H1 (cell line): ENCODE measurements around the gene MRPL54. TPM values are rescaled to one million over a fixed set of nuclear protein-coding genes. Genes with fewer than 3 reads are reported as not detected.

Experiments used
- CTCF ChIA-PET: fragments of 300-600 bp; sonication (Branson Sonifier 250); formaldehyde crosslinking; loops from one replicate; lab custom pipeline; 2021; ENCODE audit not compliant: partially characterized antibody; lab: Charles Lee
- POLR2A ChIA-PET: fragments of 300-600 bp; sonication (Branson Sonifier 250); formaldehyde crosslinking; loops from one replicate; lab custom pipeline; 2021; ENCODE audit warnings: inconsistent platforms; ENCODE audit not compliant: partially characterized antibody; lab: Charles Lee
- DNase-seq, 2 experiments: peaks; one replicate each; pipeline versions ENCODE4 v3.0.0 to v3.0.0-alpha.2; 2010 to 2022; ENCODE audit warnings: low spot score in 2 of 2, low read depth in 1 of 2, mixed read lengths in 1 of 2
- FAIRE-seq: peaks from 2 replicates; lab custom pipeline; 2011; peaks lifted over from hg19 to GRCh38; lab: Jason Lieb, UNC
- H2AFZ ChIP-seq: 2 replicates; pipeline ENCODE4 v1.8.1; 2012; ENCODE audit warnings: low read length, inconsistent platforms
- H2AK5ac ChIP-seq: 2 replicates; pipeline ENCODE4 v1.6.1; 2013; ENCODE audit warnings: low read depth, low read length
- H2BK120ac ChIP-seq: replicated peaks from 2 replicates; pipeline ENCODE3; 2013; ENCODE audit warnings: low read depth, low read length, inconsistent platforms
- H2BK12ac ChIP-seq: 2 replicates; pipeline ENCODE4 v1.6.1; 2013; ENCODE audit warnings: low read depth, low read length
- H2BK15ac ChIP-seq: 2 replicates; pipeline ENCODE4 v1.6.1; 2013; ENCODE audit warnings: low read length
- H2BK20ac ChIP-seq: 2 replicates; pipeline ENCODE4 v1.6.1; 2013; ENCODE audit warnings: low read length
- H2BK5ac ChIP-seq: 2 replicates; pipeline ENCODE4 v1.6.1; 2013; ENCODE audit warnings: low read depth, low read length
- H3K14ac ChIP-seq: 2 replicates; pipeline ENCODE4 v1.6.1; 2013; ENCODE audit warnings: inconsistent platforms; ENCODE audit not compliant: insufficient read length
- H3K18ac ChIP-seq: 2 replicates; pipeline ENCODE4 v1.6.1; 2013; ENCODE audit warnings: low read length; ENCODE audit errors: extremely low read depth
- H3K23ac ChIP-seq: 2 replicates; pipeline ENCODE4 v1.6.1; 2013; ENCODE audit warnings: inconsistent platforms; ENCODE audit not compliant: insufficient read length
- H3K23me2 ChIP-seq: 2 replicates; pipeline ENCODE4 v1.6.1; 2013; ENCODE audit warnings: low read depth, low read length
- H3K27ac ChIP-seq: 2 replicates; pipeline ENCODE4 v1.6.1; 2011; ENCODE audit warnings: low read depth, low read length, inconsistent platforms
- H3K27me3 ChIP-seq, 4 experiments: replicated peaks in 1 of 4; 1 replicate in 1 of 4; 2 replicates in 3 of 4; pipeline versions ENCODE4 v1.6.1 to v1.8.1; 2011 to 2013; ENCODE audit warnings: low read length in 3 of 4, mild to moderate bottlenecking in 3 of 4, inconsistent platforms in 2 of 4, mixed read lengths in 2 of 4, moderate library complexity in 1 of 4; ENCODE audit not compliant: control insufficient read depth in 3 of 4, insufficient read depth in 3 of 4; ENCODE audit errors: extremely low read depth in 1 of 4
- H3K36me3 ChIP-seq, 4 experiments: 2 replicates each; pipeline versions ENCODE4 v1.6.1 to v1.8.1; 2011 to 2013; ENCODE audit warnings: mild to moderate bottlenecking in 4 of 4, low read length in 3 of 4, moderate library complexity in 2 of 4, control low read depth in 1 of 4, inconsistent platforms in 1 of 4; ENCODE audit not compliant: insufficient read depth in 4 of 4, control insufficient read depth in 2 of 4
- H3K4ac ChIP-seq: replicated peaks from 2 replicates; pipeline ENCODE3; 2013; ENCODE audit warnings: low read length, low read depth, mixed read lengths, inconsistent platforms; ENCODE audit not compliant: insufficient read length
- H3K4me1 ChIP-seq, 4 experiments: replicated peaks in 1 of 4; 1 replicate in 1 of 4; 2 replicates in 3 of 4; pipeline versions ENCODE4 v1.6.1 to v1.8.1; 2011 to 2013; ENCODE audit warnings: low read length in 3 of 4, inconsistent platforms in 2 of 4, mixed read lengths in 1 of 4; ENCODE audit not compliant: insufficient read depth in 4 of 4, control insufficient read depth in 3 of 4
- H3K4me2 ChIP-seq, 2 experiments: 2 replicates each; pipeline versions ENCODE4 v1.6.1 to v1.8.1; 2011 to 2013; ENCODE audit warnings: low read depth in 2 of 2, low read length in 2 of 2, control low read depth in 1 of 2, inconsistent platforms in 1 of 2, mild to moderate bottlenecking in 1 of 2; ENCODE audit not compliant: insufficient read depth in 1 of 2
- H3K4me3 ChIP-seq, 4 experiments: fragments of 200-600, 300-600 bp in 1 of 4; sonication (generic), shearing (Covaris generic), sonication (Bioruptor Twin) in 1 of 4; 2 replicates each; pipeline versions ENCODE4 v1.5.1 to v1.8.1; 2011 to 2016; ENCODE audit warnings: low read length in 4 of 4, low read depth in 3 of 4, control low read depth in 2 of 4, inconsistent platforms in 2 of 4, mild to moderate bottlenecking in 2 of 4, mixed read lengths in 1 of 4, moderate library complexity in 1 of 4; ENCODE audit not compliant: insufficient read depth in 2 of 4; ENCODE audit errors: extremely low read depth in 1 of 4
- H3K56ac ChIP-seq: replicated peaks from 2 replicates; pipeline ENCODE3; 2013; ENCODE audit warnings: low read depth, mild to moderate bottlenecking, mixed read lengths, low read length, inconsistent platforms; ENCODE audit not compliant: insufficient read length
- H3K79me1 ChIP-seq: 2 replicates; pipeline ENCODE4 v1.6.1; 2013; ENCODE audit warnings: low read depth, low read length, control low read depth
- H3K79me2 ChIP-seq, 2 experiments: 2 replicates each; pipeline versions ENCODE4 v1.6.1 to v1.8.1; 2012 to 2013; ENCODE audit warnings: low read length in 2 of 2, mild to moderate bottlenecking in 2 of 2, inconsistent platforms in 1 of 2; ENCODE audit not compliant: insufficient read depth in 2 of 2, control insufficient read depth in 1 of 2
- H3K9ac ChIP-seq, 4 experiments: replicated peaks in 1 of 4; 1 replicate in 1 of 4; 2 replicates in 3 of 4; pipeline versions ENCODE4 v1.6.1 to v1.8.1; 2011 to 2013; ENCODE audit warnings: low read depth in 3 of 4, low read length in 3 of 4, control low read depth in 2 of 4, mild to moderate bottlenecking in 2 of 4, moderate library complexity in 2 of 4, inconsistent platforms in 1 of 4; ENCODE audit errors: extremely low read depth in 1 of 4
- H3K9me3 ChIP-seq, 2 experiments: 2 replicates each; pipeline versions ENCODE4 v1.6.1 to v1.8.1; 2012 to 2013; ENCODE audit warnings: mild to moderate bottlenecking in 2 of 2, moderate library complexity in 2 of 2, control low read depth in 1 of 2, inconsistent platforms in 1 of 2, low read depth in 1 of 2, low read length in 1 of 2, mixed read lengths in 1 of 2; ENCODE audit not compliant: insufficient read depth in 2 of 2
- H4K20me1 ChIP-seq, 2 experiments: replicated peaks in 1 of 2; 2 replicates each; pipeline versions ENCODE3 to v1.8.1; 2011 to 2013; ENCODE audit warnings: inconsistent platforms in 2 of 2, low read length in 2 of 2, mild to moderate bottlenecking in 1 of 2; ENCODE audit not compliant: insufficient read depth in 2 of 2, control insufficient read depth in 1 of 2
- H4K5ac ChIP-seq: 2 replicates; pipeline ENCODE4 v1.6.1; 2013; ENCODE audit warnings: low read length, low read depth, mixed read lengths, inconsistent platforms; ENCODE audit not compliant: insufficient read length
- H4K8ac ChIP-seq: 2 replicates; pipeline ENCODE4 v1.8.0; 2013; ENCODE audit warnings: mild to moderate bottlenecking, moderate library complexity, low read length, inconsistent platforms; ENCODE audit not compliant: insufficient read depth; ENCODE audit errors: extremely low read depth
- H4K91ac ChIP-seq: replicated peaks from 2 replicates; pipeline ENCODE3; 2013; ENCODE audit warnings: low read length, mixed read lengths, inconsistent platforms; ENCODE audit not compliant: insufficient read length
- ASH2L ChIP-seq: fragments of 200-600, 300-600 bp; sonication (generic); IDR thresholded peaks from one replicate; pipeline ENCODE4 v1.7.1; 2017; ENCODE audit warnings: low read length
- BCL11A ChIP-seq, 2 experiments: IDR thresholded peaks; one replicate each; pipeline ENCODE4 v1.6.1; 2011; ENCODE audit warnings: low read depth in 2 of 2, low read length in 2 of 2, mild to moderate bottlenecking in 2 of 2
- CHD2 ChIP-seq: IDR thresholded peaks from 2 replicates; pipeline ENCODE4 v1.6.1; 2012; ENCODE audit warnings: low read length, improper control_type of control experiment
- FOSL1 ChIP-seq: IDR thresholded peaks from 2 replicates; pipeline ENCODE4 v1.6.1; 2011; ENCODE audit warnings: mild to moderate bottlenecking, low read depth, low read length, moderate library complexity; ENCODE audit not compliant: insufficient read depth
- KDM4A ChIP-seq: IDR thresholded peaks from one replicate; pipeline ENCODE4 v1.7.1; 2012; ENCODE audit warnings: low read depth, mild to moderate bottlenecking, moderate library complexity, low read length, inconsistent platforms; ENCODE audit not compliant: severe bottlenecking
- MAFK ChIP-seq: IDR thresholded peaks from 2 replicates; pipeline ENCODE4 v1.6.1; 2012; ENCODE audit warnings: low read depth, mild to moderate bottlenecking, improper control_type of control experiment, low read length
- RAD21 ChIP-seq, 2 experiments: IDR thresholded peaks in 1 of 2; conservative IDR thresholded peaks in 1 of 2; 2 replicates each; pipeline ENCODE4 v1.6.1; 2011; ENCODE audit warnings: low read depth in 2 of 2, low read length in 2 of 2, improper control_type of control experiment in 1 of 2, inconsistent platforms in 1 of 2, mild to moderate bottlenecking in 1 of 2, moderate library complexity in 1 of 2
- RBBP5 ChIP-seq: IDR thresholded peaks from 2 replicates; pipeline ENCODE4 v1.7.1; 2012; ENCODE audit warnings: low read depth, mild to moderate bottlenecking, inconsistent platforms, low read length, moderate library complexity, borderline replicate concordance
- SAP30 ChIP-seq: fragments of 300-600 bp; sonication (generic); IDR thresholded peaks from 2 replicates; pipeline ENCODE4 v1.7.1; 2012; ENCODE audit warnings: low read length, moderate library complexity, mild to moderate bottlenecking, inconsistent platforms; ENCODE audit not compliant: insufficient read depth, insufficient replicate concordance
- SIX5 ChIP-seq: IDR thresholded peaks from 2 replicates; pipeline ENCODE4 v1.6.1; 2011; ENCODE audit warnings: mild to moderate bottlenecking, low read depth, low read length
- SRF ChIP-seq: IDR thresholded peaks from 2 replicates; pipeline ENCODE4 v1.6.1; 2011; ENCODE audit warnings: mild to moderate bottlenecking, low read depth, low read length, moderate library complexity
- WGBS, 2 experiments: shearing (Covaris generic) in 1 of 2; methylation state at CpG; one replicate each; pipeline versions ENCODE4 v1.1.6 to v1.1.7; 2013 to 2015; ENCODE audit warnings: low lambda C conversion rate in 2 of 2, mixed read lengths in 2 of 2, inconsistent platforms in 1 of 2, low coverage in 1 of 2, missing lambda C conversion rate in 1 of 2; ENCODE audit not compliant: insufficient replicate concordance in 2 of 2, insufficient coverage in 1 of 2, insufficient read length in 1 of 2; ENCODE audit errors: extremely low coverage in 1 of 2, missing lambda C conversion rate in 1 of 2; 5-methylcytosine and 5-hydroxymethylcytosine counted together
- polyA plus RNA-seq, 7 experiments: library from polyadenylated mRNA; depleted of rRNA in 3 of 7; stranded (reverse) in 5 of 7; unstranded in 2 of 7; fragments of >200 nt in 5 of 7; fragments of 200-250 nt in 2 of 7; gene quantifications; 1 replicate in 5 of 7; 2 replicates in 1 of 7; 4 replicates in 1 of 7; pipeline versions ENCODE4 v1.2.1 to v1.2.3, GENCODE V29; 2011 to 2013; ENCODE audit warnings: missing spikeins in 2 of 7, mixed read lengths in 2 of 7
- total RNA-seq: library from RNA; stranded (reverse); fragmentation: NEBNext Ultra II Directional; extraction: Animal tissue kit (Norgen Biotek cat#: 25700); gene quantifications from 2 replicates; pipeline ENCODE4 v1.2.1, GENCODE V29; 2021
- TF ChIP-seq, protein P1 (sequence below): IDR thresholded peaks from 2 replicates; pipeline ENCODE4 v1.6.1; 2012; ENCODE audit warnings: low read length, inconsistent platforms

Gene MRPL54
- total and polyA plus RNA-seq, 2 of the 8 experiments (the other 6 are each of a cell fraction or from before 2014, with no cell fraction given), result 63.8 to 72.8 TPM

- no peak for FAIRE-seq
- H3K27ac ChIP-seq, result no peak overlapping the region
- no peaks in the 10 kb centered on the region for H3K4me1 ChIP-seq
- TF ChIP-seq RBBP5, result no peak
- no peak for TF ChIP-seq CHD2
- no peak for TF ChIP-seq SAP30
- no peak for TF ChIP-seq FOSL1
- TF ChIP-seq SIX5, result no peak
- TF ChIP-seq MAFK, result no peak
- TF ChIP-seq ASH2L, result no peak
- TF ChIP-seq BCL11A (IDR thresholded peaks at IDR 0.05; ENCODE audit: low read depth in 2 of 2, low read length in 2 of 2), result no peak
- no peak for TF ChIP-seq KDM4A
- no peak for TF ChIP-seq SRF
- TF ChIP-seq, protein P1, sequence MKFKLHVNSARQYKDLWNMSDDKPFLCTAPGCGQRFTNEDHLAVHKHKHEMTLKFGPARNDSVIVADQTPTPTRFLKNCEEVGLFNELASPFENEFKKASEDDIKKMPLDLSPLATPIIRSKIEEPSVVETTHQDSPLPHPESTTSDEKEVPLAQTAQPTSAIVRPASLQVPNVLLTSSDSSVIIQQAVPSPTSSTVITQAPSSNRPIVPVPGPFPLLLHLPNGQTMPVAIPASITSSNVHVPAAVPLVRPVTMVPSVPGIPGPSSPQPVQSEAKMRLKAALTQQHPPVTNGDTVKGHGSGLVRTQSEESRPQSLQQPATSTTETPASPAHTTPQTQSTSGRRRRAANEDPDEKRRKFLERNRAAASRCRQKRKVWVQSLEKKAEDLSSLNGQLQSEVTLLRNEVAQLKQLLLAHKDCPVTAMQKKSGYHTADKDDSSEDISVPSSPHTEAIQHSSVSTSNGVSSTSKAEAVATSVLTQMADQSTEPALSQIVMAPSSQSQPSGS, result no peak
- no peak for TF ChIP-seq RAD21 (IDR thresholded peaks at IDR 0.05 in 1 of 2, conservative IDR thresholded peaks at IDR 0.05 in 1 of 2; ENCODE audit: low read depth in 2 of 2, low read length in 2 of 2)
Measured at GRCh38 chr19:3740431-3740830, 22.1 kb upstream of the MRPL54 start.

More at GRCh38 chr19:3740431-3740830, 22.1 kb upstream of the MRPL54 start:
- ChIA-PET POLR2A (interaction anchor here (0.8 to 1.0 kb wide), 2 partner anchors 12 to 22 kb away, joined by 3 read pairs; partner anchors contain the start of gene MRPL54), CTCF (interaction anchor here (0.6 to 3.9 kb wide), 4 partner anchors 9 to 427 kb away, joined by 3 to 14 read pairs (median 4); partner anchors contain the start of gene MRPL54)
- Histone ChIP-seq H3K14ac (no peak overlapping the region), H3K4ac (no peak overlapping the region), H4K20me1 (peaks cover 0 to 3% of the 10 kb centered on the region in 2 experiments), H2AFZ (no peak overlapping the region), H2BK120ac (no peak overlapping the region), H2AK5ac (no peak overlapping the region), H3K4me2 (no peak overlapping the region), H3K9me3 (no peaks in the 10 kb centered on the region), H2BK12ac (no peak overlapping the region), H3K4me3 (no peak overlapping the region), H4K5ac (no peak overlapping the region), H4K8ac (no peak overlapping the region), H3K23ac (no peak overlapping the region), H3K18ac (no peak overlapping the region), H2BK15ac (no peak overlapping the region), H3K36me3 (peaks cover 0 to 4% (median 1%) of the 10 kb centered on the region in 4 experiments; a peak in 2 of 8 replicates), H3K79me1 (no peaks in the 10 kb centered on the region), H3K79me2 (no peaks in the 10 kb centered on the region), H3K9ac (no peak overlapping the region), H2BK20ac (no peak overlapping the region), H4K91ac (no peak overlapping the region), H3K56ac (no peak overlapping the region), H3K23me2 (no peaks in the 10 kb centered on the region), H2BK5ac (no peak overlapping the region), H3K27me3 (no peaks in the 10 kb centered on the region)
- no peak for DNase-seq
- WGBS, 2 experiments, result 92% methylated on average over 24 of the region's 24 CpGs; no CpG with 5 or more reads in 1 of the 2 experiments
